Nasal cavity respiratory epithelium epithelial cell of viscerocranial mucosa (primary cell): Measurements from ENCODE around the gene CCDC78. TPM values are rescaled to one million over a fixed set of nuclear protein-coding genes. Genes with fewer than 3 reads are reported as not detected.

ENCODE experiments used
- total RNA-seq: library from RNA; depleted of rRNA; stranded (reverse); fragments of >200 nt; gene quantifications from 2 replicates; pipeline ENCODE4 v1.2.3, GENCODE V29; 2014

CCDC78 gene
- 1.0 and 1.6 TPM in 2 replicates for total RNA-seq

DNA sequence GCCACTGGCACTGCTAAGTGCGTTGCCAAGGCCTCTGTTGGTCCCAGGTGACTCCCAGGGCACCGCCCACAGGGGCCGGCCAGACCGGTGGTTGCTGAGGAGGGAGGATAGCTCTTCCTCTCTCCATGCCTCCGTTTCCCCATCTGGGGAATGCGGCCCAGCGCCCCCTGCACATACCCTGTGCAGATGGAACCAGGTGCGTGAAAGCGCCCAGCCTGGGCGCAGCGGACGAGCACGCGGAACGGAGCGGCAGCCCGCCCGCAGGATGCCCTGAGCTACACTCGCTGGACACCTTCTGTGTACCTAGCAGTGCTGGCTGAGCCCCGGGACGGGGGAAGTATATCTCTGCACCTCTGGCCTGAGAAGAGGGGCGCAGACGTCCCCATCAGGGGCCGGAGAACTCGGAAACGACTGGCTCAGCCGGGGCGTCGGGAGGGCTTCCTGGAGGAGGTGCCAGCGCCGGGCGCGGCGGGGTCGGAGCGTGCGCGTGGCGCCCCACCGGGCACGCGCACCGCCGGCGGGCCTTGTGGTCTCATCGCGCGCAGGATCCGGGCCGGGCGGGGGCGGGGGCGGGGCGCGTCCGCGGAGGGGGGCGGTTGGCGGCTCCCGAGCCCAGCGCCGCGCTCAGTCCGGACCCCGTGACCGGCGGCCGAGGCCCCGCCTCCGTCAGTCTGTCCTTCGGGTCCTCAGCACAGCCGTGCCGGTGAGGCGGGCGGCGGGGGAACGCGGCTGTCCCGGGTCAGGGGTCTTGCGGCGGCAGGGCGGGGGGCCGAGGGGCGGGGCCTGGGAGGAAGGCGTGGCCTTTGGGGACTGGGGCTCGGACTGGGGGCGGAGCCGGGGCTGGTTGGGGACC is at the start of gene CCDC78, which contains the start of gene HAGHL:
Gene CCDC78, minus strand, starts transcription at position 6 of the 853 bp plus-strand sequence. CDS start 76 bp downstream, outside the sequence.
Gene HAGHL, plus strand, starts transcription at position 669 of the 853 bp plus-strand sequence. CDS start 404 bp downstream, outside the sequence.

DNA sequence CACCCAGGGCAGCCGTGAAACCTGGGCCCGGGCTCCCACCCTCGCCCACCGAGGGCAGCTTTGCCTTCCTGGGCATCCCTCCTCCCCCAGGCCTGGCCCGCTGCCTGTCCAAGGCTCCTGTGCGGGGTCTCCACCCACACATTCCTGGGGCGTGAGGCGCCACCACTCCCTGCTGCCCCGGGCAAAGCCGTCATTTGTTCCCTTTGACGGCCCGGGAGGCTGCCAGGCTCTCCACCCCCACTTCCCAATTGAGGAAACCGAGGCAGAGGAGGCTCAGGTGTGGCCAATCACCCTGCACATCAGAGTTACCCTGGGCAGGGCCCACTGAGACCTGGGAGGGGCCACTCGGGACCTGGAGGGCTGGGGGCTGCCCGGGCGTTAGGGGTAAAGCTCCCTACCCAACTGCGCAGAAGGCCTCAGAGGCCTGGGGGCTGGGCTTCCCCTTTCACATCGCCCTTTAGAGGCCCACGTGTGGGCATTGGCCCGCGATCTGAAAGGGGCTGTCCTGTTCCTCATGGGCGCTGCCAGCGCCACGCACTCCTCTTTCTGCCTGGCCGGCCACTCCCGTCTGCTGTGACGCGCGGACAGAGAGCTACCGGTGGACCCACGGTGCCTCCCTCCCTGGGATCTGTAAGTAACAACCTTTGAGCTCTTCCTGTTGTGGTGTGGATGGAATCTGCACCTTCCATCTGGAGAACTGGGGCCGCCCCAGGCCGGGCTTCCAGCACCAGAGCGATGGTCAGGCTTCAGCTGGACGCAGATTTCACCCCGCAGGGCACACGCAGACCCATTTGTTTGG is 34.5 kb upstream of the CCDC78 start, which contains the start of gene MSLN:
Gene MSLN, plus strand, starts transcription at position 190 of the 799 bp plus-strand sequence. CDS start 1,947 bp downstream, outside the sequence.

DNA sequence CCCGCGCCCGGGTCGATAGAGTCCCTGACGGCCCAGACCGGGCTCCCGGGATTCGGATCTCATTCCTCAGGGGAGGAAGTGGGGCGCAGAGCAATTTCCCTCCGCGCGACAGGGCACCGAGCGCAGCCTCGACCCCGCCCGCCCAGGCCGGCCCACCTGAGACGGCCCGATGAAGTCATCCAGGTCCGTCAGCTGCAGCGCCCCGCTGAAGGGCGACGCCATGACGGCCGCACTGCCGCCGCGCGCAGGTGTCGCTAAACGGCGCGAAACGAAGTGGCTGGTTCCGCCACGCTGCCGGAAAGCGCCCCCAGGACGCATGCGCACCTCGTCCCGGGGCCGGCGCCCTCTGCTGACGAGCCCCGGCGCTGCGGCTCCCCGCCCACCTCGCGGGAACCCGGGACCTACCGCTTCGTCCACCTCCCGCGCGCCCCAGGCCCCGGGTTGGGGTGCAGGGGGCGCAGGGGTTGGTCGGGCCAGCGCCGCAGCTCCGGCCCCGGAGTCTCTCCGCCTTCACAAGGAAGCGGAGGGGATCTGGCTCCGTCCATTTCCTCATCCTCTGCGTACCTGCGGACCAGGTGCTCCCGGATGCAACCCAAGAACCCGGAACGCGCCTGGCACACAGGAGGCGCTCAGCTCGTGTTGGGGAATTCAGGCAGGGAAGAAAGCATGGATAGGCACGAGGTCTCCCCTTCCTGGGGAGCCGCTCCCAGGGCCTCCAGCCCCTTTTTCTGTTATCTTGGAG is 14.7 kb upstream of the CCDC78 start, which contains the start of gene CIAO3:
Gene CIAO3, minus strand, starts transcription at position 234 of the 742 bp plus-strand sequence. Its CDS starts 12 bp downstream, at position 222.

DNA sequence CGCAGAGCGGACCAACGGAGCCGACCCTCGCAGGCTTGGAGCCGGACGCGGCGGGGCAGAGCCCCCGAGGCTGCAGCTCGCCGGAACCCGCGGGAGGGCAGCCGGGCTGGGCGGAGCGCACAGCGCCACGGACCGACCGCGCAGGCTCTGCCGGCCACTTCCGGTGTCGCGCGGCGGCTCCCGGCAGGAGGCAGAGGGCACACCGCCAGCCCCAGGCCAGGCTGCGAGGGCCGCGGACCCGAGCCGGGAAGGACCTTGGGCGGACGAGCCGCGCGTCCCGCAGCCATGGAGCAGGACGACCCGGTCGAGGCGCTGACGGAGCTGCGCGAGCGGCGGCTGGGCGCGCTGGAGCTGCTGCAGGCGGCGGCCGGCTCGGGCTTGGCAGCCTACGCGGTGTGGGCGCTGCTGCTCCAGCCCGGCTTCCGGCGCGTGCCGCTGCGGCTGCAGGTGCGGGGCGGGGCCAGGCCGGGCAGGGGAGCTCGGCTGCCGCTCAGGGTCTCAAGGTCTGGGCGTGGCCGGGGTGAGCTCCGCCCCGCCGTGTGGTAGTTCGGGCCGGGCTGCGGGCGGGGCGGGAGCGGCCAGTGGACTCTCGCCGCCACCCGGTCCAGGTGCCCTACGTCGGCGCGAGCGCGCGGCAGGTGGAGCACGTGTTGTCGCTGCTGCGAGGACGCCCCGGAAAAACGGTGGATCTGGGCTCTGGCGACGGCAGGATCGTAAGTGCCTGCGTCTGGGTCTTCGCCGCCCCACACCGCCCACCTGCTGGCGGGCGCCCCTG is 5.1 kb downstream of the CCDC78 start, which contains the start of gene ANTKMT:
Gene ANTKMT, plus strand, starts transcription at position 157 of the 775 bp plus-strand sequence. Its CDS starts 129 bp downstream, at position 286.

DNA sequence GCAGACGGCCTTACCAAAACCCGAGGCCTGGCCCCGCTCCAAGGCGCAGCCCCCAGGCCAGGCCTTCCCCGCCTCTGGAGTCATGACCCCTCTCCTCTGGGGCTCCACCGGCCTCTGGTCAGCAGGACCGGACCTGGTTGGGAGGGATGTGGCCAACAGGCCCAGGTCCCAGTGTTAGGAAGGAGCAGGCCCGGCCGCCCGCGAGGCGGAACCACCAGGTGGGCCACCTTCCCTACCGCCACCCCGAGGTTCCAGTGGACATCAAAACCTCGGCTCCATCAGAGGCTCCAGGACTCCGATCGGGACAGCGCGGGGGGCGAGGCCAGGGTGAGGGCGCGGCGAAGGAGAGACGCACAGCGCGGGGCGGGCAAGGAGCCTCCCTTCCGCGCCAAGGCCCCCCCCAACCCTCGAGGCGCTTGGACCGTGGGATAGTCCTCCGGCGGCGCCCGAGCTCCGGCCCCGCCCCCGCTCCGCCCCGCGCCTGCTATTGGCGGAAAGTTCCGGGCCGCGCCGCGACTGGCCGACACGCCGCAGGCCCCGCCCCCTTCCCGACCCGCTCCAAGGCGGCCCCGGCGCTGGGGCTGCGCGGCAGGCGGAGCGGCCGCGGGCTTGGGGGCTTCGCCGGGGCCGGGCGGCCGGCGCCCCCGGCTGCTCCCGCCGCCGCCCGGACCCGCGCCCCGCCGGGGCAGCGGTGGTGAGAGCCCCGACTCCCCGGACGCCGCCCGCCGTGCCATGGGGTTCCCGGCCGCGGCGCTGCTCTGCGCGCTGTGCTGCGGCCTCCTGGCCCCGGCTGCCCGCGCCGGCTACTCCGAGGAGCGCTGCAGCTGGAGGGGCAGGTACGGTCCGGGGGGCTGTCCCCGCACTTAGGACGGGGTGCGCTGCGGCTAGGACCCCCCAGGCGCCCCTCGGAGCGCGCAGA is 11.4 kb downstream of the CCDC78 start, which contains the start of gene METRN:
Gene METRN, plus strand, starts transcription at position 561 of the 919 bp plus-strand sequence. Its CDS starts 172 bp downstream, at position 733.

DNA sequence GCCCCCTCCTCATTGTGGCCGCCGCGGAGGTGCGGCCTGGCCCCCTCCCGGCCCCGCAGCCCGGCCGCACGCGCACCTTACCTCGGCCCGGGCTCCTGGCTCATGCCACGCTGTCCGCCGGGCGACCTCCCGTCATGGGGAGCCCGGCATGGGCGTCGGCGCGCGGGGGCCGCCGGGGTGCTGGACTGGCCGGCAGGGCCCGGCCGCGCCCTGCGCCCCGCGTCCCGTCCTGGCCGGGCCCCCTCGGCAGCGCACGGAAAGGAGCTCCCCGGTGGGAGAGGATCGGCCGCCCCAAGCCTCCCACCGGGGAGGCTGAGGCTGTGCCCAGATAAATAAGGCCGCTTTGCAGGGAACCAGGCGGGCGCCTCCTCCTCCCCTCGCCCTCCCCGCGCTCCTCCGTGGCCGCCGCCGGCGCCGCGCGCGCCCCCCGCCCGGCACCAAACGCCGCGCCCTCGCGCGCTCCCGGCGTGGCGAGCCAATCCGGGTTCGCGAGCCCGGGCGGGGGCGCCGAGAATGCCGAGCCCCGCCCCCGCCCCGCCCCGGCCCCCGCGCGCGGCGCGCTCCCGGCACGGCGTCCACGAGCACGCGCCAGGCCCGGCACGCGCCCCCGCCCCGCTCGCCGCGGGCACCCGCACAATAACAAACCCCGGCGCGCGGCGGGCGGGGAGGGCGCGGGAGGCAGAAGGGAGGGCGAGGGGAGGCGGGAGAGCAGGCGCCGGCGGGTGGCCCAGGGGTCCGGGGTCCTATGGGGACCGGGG is 20.6 kb downstream of the CCDC78 start, which contains the start of gene FBXL16:
Gene FBXL16, minus strand, starts transcription at position 371 of the 758 bp plus-strand sequence. CDS start 8,396 bp downstream, outside the sequence.

DNA sequence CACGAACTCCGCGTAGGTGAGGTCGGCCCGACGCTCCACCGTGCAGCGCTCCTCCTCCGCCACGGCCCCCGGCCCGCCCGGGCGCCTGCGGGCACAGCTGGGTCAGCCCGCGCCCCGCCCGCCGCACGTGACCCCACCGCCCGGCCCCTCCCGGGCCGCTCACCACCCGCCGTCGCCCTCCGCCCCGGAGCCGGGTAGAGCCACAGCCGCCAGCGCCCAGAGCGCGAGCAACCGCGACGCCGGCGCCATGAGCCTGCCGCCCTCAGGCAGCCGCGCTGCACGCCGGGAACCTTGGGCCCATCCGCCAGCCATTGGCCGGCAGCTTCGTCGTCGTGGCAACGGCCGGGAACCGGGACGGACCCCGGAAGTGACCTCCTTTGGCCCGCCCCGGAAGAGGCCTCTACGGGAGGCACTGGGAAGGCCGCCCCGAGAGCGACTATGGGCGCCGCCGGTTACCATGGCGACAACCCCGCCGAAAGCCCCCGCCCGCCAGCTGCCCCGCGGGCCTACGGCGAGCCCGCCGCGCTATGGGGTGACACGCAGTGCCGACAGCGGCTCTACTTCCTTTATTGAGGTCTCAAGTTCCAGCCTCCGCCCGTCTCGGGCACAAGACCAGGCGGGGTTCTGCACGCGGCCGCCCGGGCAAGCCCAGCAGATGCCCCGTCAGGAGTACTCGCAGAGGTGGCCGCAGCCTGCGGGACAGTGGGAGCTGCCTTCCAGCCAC is 42.0 kb downstream of the CCDC78 start, which contains the start of gene JMJD8:
Gene JMJD8, minus strand, starts transcription at position 264 of the 724 bp plus-strand sequence. Its CDS starts 15 bp downstream, at position 249.

DNA sequence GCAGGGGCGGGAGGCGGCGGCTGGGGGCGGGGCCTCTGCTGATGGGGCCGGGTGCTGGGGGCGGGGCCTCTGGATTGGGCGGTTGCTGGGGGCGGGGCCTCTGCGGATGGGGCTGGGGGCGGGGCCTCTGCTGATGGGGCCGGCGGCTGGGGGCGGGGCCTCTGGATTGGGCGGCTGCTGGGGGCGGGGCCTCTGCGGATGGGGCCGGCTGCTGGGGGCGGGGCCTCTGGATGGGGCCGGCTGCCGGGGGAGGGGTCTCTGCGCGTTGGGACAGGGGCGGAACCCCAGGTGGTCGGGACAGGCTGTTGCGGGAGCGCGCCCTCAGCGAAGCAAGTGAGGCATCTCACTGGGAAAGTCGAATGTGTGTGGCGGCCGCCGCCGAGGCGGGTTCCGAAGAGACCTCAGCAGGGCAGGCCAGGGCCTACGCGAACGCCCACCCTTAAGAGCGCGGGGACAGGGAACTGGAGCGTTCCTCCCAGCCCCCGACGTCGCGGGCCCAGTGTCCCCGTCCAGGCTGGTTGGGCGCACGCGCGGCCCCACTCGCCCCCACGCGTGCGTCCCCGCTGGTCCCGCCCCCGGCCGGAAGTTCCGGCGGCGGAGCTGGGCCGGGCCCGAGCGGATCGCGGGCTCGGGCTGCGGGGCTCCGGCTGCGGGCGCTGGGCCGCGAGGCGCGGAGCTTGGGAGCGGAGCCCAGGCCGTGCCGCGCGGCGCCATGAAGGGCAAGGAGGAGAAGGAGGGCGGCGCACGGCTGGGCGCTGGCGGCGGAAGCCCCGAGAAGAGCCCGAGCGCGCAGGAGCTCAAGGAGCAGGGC is 46.2 kb downstream of the CCDC78 start, which contains the start of gene STUB1:
Gene STUB1, plus strand, starts transcription at position 597 of the 811 bp plus-strand sequence. Its CDS starts 116 bp downstream, at position 713.

DNA sequence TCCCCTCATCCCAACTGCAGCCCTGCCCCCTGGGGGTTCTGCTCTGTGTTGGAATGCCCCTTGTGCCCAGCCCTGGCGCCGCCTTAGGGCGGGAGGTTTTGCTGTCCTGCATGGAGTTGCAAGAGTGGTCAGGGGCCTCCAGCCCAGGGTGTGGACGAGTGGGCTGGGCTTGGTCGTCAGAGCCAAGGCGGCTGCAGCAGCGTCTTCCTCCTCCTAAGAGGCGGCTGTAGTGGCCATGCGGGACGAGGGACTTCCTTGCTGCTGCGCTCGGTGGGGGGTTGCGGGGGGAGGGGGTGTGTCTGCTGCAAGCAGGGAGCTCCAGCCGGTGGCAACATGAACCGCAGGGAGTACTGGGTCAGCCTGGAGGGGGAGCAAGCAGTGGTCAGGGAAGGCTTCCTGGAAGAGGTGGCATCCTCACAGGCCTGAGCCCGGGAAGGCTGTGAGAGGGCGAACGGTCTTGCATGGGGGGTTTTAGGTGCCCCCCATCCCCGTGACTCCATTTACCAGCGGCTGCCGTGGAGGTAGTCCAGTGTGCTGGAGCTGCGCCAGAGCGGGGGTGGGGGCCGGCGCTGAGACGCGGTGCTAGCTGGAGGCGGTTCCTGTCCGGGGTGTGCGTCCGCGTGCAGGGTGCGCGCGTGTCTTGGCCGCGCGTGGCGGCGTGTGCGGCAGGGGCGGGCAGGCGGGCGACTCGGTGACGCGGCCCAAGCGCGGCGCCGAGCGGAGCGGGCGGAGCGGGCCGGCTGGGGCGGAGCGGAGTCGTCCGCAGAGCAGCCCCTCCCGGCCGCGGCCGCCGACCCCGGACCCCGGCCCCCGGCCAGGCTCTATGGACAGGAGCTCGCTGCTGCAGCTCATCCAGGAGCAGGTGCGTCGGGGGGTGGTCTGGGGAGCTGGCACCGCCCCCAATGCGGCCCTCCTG is 51.0 kb downstream of the CCDC78 start, which contains the start of gene RHBDL1:
Gene RHBDL1, plus strand, starts transcription at position 704 of the 916 bp plus-strand sequence. Its CDS starts 120 bp downstream, at position 824.

Other genes starting within 250 kb of the CCDC78 start
- gene CAPN15, start 198.7 kb downstream of the CCDC78 start, total RNA-seq, result 30.1 and 60.1 TPM in 2 replicates
- under 0.01 TPM in 1 of 2 replicates, not detected in the other for gene PRR35, start 166.0 kb downstream of the CCDC78 start, total RNA-seq
- gene NHLRC4, start 159.4 kb downstream of the CCDC78 start, total RNA-seq, result 0.14 and 0.68 TPM in 2 replicates
- 13.7 and 34.0 TPM in 2 replicates for gene PIGQ, start 156.5 kb downstream of the CCDC78 start, total RNA-seq
- 14.4 and 18.3 TPM in 2 replicates for gene RAB40C, start 136.4 kb downstream of the CCDC78 start, total RNA-seq
- gene WFIKKN1, start 95.5 kb downstream of the CCDC78 start, total RNA-seq, result under 0.01 and 0.71 TPM in 2 replicates
- gene METTL26, start 90.1 kb downstream of the CCDC78 start, total RNA-seq, result 57.2 and 62.5 TPM in 2 replicates
- gene MCRIP2, start 84.6 kb downstream of the CCDC78 start, total RNA-seq, result 19.8 and 27.0 TPM in 2 replicates
- 4.1 and 13.5 TPM in 2 replicates for gene WDR90, start 77.1 kb downstream of the CCDC78 start, total RNA-seq
- gene RHOT2, start 58.3 kb downstream of the CCDC78 start, total RNA-seq, result 47.8 and 49.3 TPM in 2 replicates
- 4.7 and 6.2 TPM in 2 replicates for gene RHBDL1, start 50.8 kb downstream of the CCDC78 start, total RNA-seq
- 119 and 126 TPM in 2 replicates for gene STUB1, start 46.0 kb downstream of the CCDC78 start, total RNA-seq
- gene JMJD8, start 42.1 kb downstream of the CCDC78 start, total RNA-seq, result 16.1 and 17.8 TPM in 2 replicates
- 5.5 and 8.9 TPM in 2 replicates for gene WDR24, start 36.0 kb downstream of the CCDC78 start, total RNA-seq
- 1.4 and 1.7 TPM in 2 replicates for gene FBXL16, start 20.6 kb downstream of the CCDC78 start, total RNA-seq
- 81.3 and 81.4 TPM in 2 replicates for gene METRN, start 11.3 kb downstream of the CCDC78 start, total RNA-seq
- 10.0 and 20.5 TPM in 2 replicates for gene ANTKMT, start 5.3 kb downstream of the CCDC78 start, total RNA-seq
- gene HAGHL, start 663 bp upstream of the CCDC78 start, total RNA-seq, result 18.4 and 24.3 TPM in 2 replicates
- gene CIAO3, start 14.6 kb upstream of the CCDC78 start, total RNA-seq, result 35.3 and 44.8 TPM in 2 replicates
- 13.0 and 40.5 TPM in 2 replicates for gene MSLN, start 34.3 kb upstream of the CCDC78 start, total RNA-seq
- 24.4 and 24.6 TPM in 2 replicates for gene RPUSD1, start 61.9 kb upstream of the CCDC78 start, total RNA-seq
- gene CHTF18, start 62.2 kb upstream of the CCDC78 start, total RNA-seq, result 2.2 and 3.1 TPM in 2 replicates
- gene GNG13, start 74.3 kb upstream of the CCDC78 start, total RNA-seq, result not detected in 2 replicates
- 1.7 and 4.1 TPM in 2 replicates for gene LMF1, start 244.5 kb upstream of the CCDC78 start, total RNA-seq